ENCODE measurements around the gene GAL3ST1. TPM values are rescaled to one million over a fixed set of nuclear protein-coding genes. Genes with fewer than 3 reads are reported as not detected.

Gene GAL3ST1
- polyA plus RNA-seq, 1 of the 3 experiments (the other 2 are of a cell fraction) = not detected

GRCh38 chr22:30557243-30557642, 17.2 kb downstream of the GAL3ST1 start:
- H3K36me3 ChIP-seq (replicated peaks in 1 of 2; ENCODE audit: control insufficient read depth in 1 of 2, insufficient read depth in 2 of 2, low read length in 1 of 2) = no peaks in the 10 kb centered on the region
- no peak overlapping the region for H3K27ac ChIP-seq (ENCODE audit: low read depth in 2 of 2, low read length in 1 of 2)
- H3K9ac ChIP-seq = no peak overlapping the region
- H3K79me2 ChIP-seq (ENCODE audit: insufficient read depth) = no peaks in the 10 kb centered on the region
- H3K4me1 ChIP-seq (ENCODE audit: control insufficient read depth in 1 of 2, insufficient read depth in 2 of 2, low read depth in 1 of 2, low read length in 1 of 2) = no peaks in the 10 kb centered on the region; a peak in 1 of 4 replicates
- DNase-seq = no peak
- TF ChIP-seq FOXM1 (IDR thresholded peaks at IDR 0.05; ENCODE audit: low read depth) (no peak), EZH2phosphoT487 (IDR thresholded peaks at IDR 0.05; ENCODE audit: borderline replicate concordance, low read depth) (no peak), FOSL2 (IDR thresholded peaks at IDR 0.05; ENCODE audit: borderline replicate concordance, low read depth) (no peak), MEF2A (IDR thresholded peaks at IDR 0.05; ENCODE audit: borderline replicate concordance, low read depth) (no peak)
- no peaks in the 10 kb centered on the region for H3F3A ChIP-seq (replicated peaks; ENCODE audit: insufficient read depth)
- H3K4me3 ChIP-seq (ENCODE audit: low read depth in 2 of 2, low read length in 1 of 2) = no peak overlapping the region
- H3K9me3 ChIP-seq = no peaks in the 10 kb centered on the region
- ChIA-PET CTCF (interaction anchor here (0.9 to 1.3 kb wide), 2 partner anchors 16 kb away, joined by 3 to 4 read pairs; no protein-coding TSS in a partner anchor), POLR2A (no interaction called here)
- H2AFZ ChIP-seq (ENCODE audit: low read depth) = no peak overlapping the region
- 90% methylated on average over 6 of the region's 8 CpGs for WGBS (ENCODE audit: low lambda C conversion rate)
- no peaks in the 10 kb centered on the region for H4K20me1 ChIP-seq (ENCODE audit: insufficient read depth)
- H3K27me3 ChIP-seq (ENCODE audit: insufficient read depth) = no peaks in the 10 kb centered on the region
- no peak overlapping the region for H3K4me2 ChIP-seq
- no peaks in the 10 kb centered on the region for H3K9me2 ChIP-seq

- Histone ChIP-seq H3K79me2 (ENCODE audit: insufficient read depth) (no peaks in the 10 kb centered on the region), H4K20me1 (ENCODE audit: insufficient read depth) (no peaks in the 10 kb centered on the region), H3K27ac (ENCODE audit: low read depth in 2 of 2, low read length in 1 of 2) (no peak overlapping the region), H3K27me3 (ENCODE audit: insufficient read depth) (no peaks in the 10 kb centered on the region), H3K9ac (no peak overlapping the region), H3K4me2 (no peak overlapping the region), H2AFZ (ENCODE audit: low read depth) (no peak overlapping the region), H3K9me3 (no peaks in the 10 kb centered on the region), H3K4me1 (ENCODE audit: control insufficient read depth in 1 of 2, insufficient read depth in 2 of 2, low read depth in 1 of 2, low read length in 1 of 2) (no peaks in the 10 kb centered on the region; a peak in 1 of 4 replicates), H3K9me2 (no peaks in the 10 kb centered on the region), H3F3A (replicated peaks; ENCODE audit: insufficient read depth) (no peaks in the 10 kb centered on the region), H3K36me3 (replicated peaks in 1 of 2; ENCODE audit: control insufficient read depth in 1 of 2, insufficient read depth in 2 of 2, low read length in 1 of 2) (no peaks in the 10 kb centered on the region), H3K4me3 (ENCODE audit: low read depth in 2 of 2, low read length in 1 of 2) (no peak overlapping the region)
- TF ChIP-seq MEF2A (IDR thresholded peaks at IDR 0.05; ENCODE audit: borderline replicate concordance, low read depth) (no peak), CTCF (IDR thresholded peaks at IDR 0.05) (peak; percentile 10; the same call in 1 of the 2 replicates), RAD21 (IDR thresholded peaks at IDR 0.05; ENCODE audit: low read length) (peak; percentile 38; the same call in 1 of the 2 replicates)
- 63% methylated on average over 2 of the region's 6 CpGs for WGBS (ENCODE audit: low lambda C conversion rate)
- ChIA-PET CTCF (interaction anchor here (0.9 to 1.3 kb wide), 3 partner anchors 15 to 130 kb away, joined by 3 to 4 read pairs (median 3); no protein-coding TSS in a partner anchor), POLR2A (no interaction called here)
- peak; percentile 57 for DNase-seq
Measured at GRCh38 chr22:30556388-30556787, 18.1 kb downstream of the GAL3ST1 start.

GRCh38 chr22:30555282-30556210, 18.9 kb downstream of the GAL3ST1 start:
- ChIA-PET CTCF (interaction anchor here (1.2 to 1.3 kb wide), 2 partner anchors 18 to 129 kb away, joined by 3 to 4 read pairs; no protein-coding TSS in a partner anchor), POLR2A (no interaction called here)
- H3K79me2 ChIP-seq (ENCODE audit: insufficient read depth) = no peaks in the 10 kb centered on the region
- no peak overlapping the region for H2AFZ ChIP-seq (ENCODE audit: low read depth)
- no peaks in the 10 kb centered on the region for H3K27me3 ChIP-seq (ENCODE audit: insufficient read depth)
- no peaks in the 10 kb centered on the region for H3K9me2 ChIP-seq
- H3K9me3 ChIP-seq = no peaks in the 10 kb centered on the region
- 93% methylated on average over 54 of the region's 73 CpGs for WGBS (ENCODE audit: low lambda C conversion rate)
- no peak overlapping the region for H3K27ac ChIP-seq (ENCODE audit: low read depth in 2 of 2, low read length in 1 of 2)
- H3K4me3 ChIP-seq (ENCODE audit: low read depth in 2 of 2, low read length in 1 of 2) = no peak overlapping the region
- H4K20me1 ChIP-seq (ENCODE audit: insufficient read depth) = no peaks in the 10 kb centered on the region
- H3K36me3 ChIP-seq (replicated peaks in 1 of 2; ENCODE audit: control insufficient read depth in 1 of 2, insufficient read depth in 2 of 2, low read length in 1 of 2) = no peaks in the 10 kb centered on the region
- no peak overlapping the region for H3K4me2 ChIP-seq
- H3K9ac ChIP-seq = no peak overlapping the region
- H3F3A ChIP-seq (replicated peaks; ENCODE audit: insufficient read depth) = no peaks in the 10 kb centered on the region
- no peak for DNase-seq
- no peaks in the 10 kb centered on the region; a peak in 1 of 4 replicates for H3K4me1 ChIP-seq (ENCODE audit: control insufficient read depth in 1 of 2, insufficient read depth in 2 of 2, low read depth in 1 of 2, low read length in 1 of 2)
- TF ChIP-seq SMC3 (IDR thresholded peaks at IDR 0.05; ENCODE audit: low read depth, low read length) (no peak), RFX5 (IDR thresholded peaks at IDR 0.05; ENCODE audit: low read length) (no peak), RXRA (IDR thresholded peaks at IDR 0.05; ENCODE audit: borderline replicate concordance, low read depth) (no peak), NRF1 (IDR thresholded peaks at IDR 0.05; ENCODE audit: low read depth, low read length) (no peak), RCOR1 (IDR thresholded peaks at IDR 0.05; ENCODE audit: low read length) (no peak), ZBTB33 (IDR thresholded peaks at IDR 0.05; ENCODE audit: borderline replicate concordance, low read depth) (no peak), RAD21 (IDR thresholded peaks at IDR 0.05; ENCODE audit: low read length) (peak; percentile 23), CTCF (IDR thresholded peaks at IDR 0.05) (peak; percentile 6; the same call in 1 of the 2 replicates)
